GM12878 (cell line): ENCODE data around the gene COL26A1.
"Not testable (repeated sequence)": the region's sequence is repeated elsewhere in the genome, so short reads cannot be mapped to it uniquely, and the experiment has no call there.

Experiments used
- CEBPB ChIP-seq, 2 experiments: fragments of 150-350 bp in 1 of 2; IDR thresholded peaks; 2 replicates each; pipeline ENCODE4 v1.6.1; 2012 to 2014; ENCODE audit warnings: low read depth in 2 of 2, low read length in 2 of 2, borderline replicate concordance in 1 of 2, inconsistent platforms in 1 of 2
- CHD1 ChIP-seq: IDR thresholded peaks from 2 replicates; pipeline ENCODE4 v1.6.1; 2012; ENCODE audit warnings: low read depth, low read length, improper control_type of control experiment
- CREB1 ChIP-seq: IDR thresholded peaks from 2 replicates; pipeline ENCODE4 v1.6.1; 2012; ENCODE audit warnings: low read depth, mild to moderate bottlenecking, inconsistent platforms
- CTCF ChIP-seq, 3 experiments: IDR thresholded peaks in 2 of 3; conservative IDR thresholded peaks in 1 of 3; 2 replicates each; pipeline ENCODE4 v1.5.1; 2011; ENCODE audit warnings: low read depth in 3 of 3, low read length in 3 of 3, mild to moderate bottlenecking in 3 of 3, control low read depth in 2 of 3, moderate library complexity in 2 of 3, inconsistent platforms in 1 of 3, mixed read lengths in 1 of 3; ENCODE audit not compliant: control insufficient read depth in 2 of 3, insufficient read depth in 1 of 3; ENCODE audit errors: extremely low read depth in 1 of 3
- MXI1 ChIP-seq: fragments of 150-350 bp; IDR thresholded peaks from 2 replicates; pipeline ENCODE4 v1.6.1; 2011; ENCODE audit warnings: low read depth, mild to moderate bottlenecking, inconsistent platforms, low read length, improper control_type of control experiment
- NRF1 ChIP-seq: conservative IDR thresholded peaks from 2 replicates; pipeline ENCODE4 v1.6.1; 2011; ENCODE audit warnings: mild to moderate bottlenecking, low read depth, low read length, improper control_type of control experiment
- POLR2A ChIP-seq: IDR thresholded peaks from 2 replicates; pipeline ENCODE4 v1.6.1; 2011; ENCODE audit warnings: low read depth, mild to moderate bottlenecking, low read length
- RAD21 ChIP-seq: IDR thresholded peaks from 2 replicates; pipeline ENCODE4 v1.6.1; 2011; ENCODE audit warnings: mild to moderate bottlenecking, low read depth, low read length, moderate library complexity; ENCODE audit not compliant: insufficient read depth
- SREBF2 ChIP-seq: IDR thresholded peaks from 2 replicates; pipeline ENCODE4 v1.6.1; 2012; ENCODE audit warnings: mild to moderate bottlenecking, low read length
- SUZ12 ChIP-seq: fragments of 200-600 bp; sonication (generic); IDR thresholded peaks from one replicate; pipeline ENCODE4 v1.6.1; 2018; ENCODE audit warnings: antibody characterized with exemption, mild to moderate bottlenecking; ENCODE audit not compliant: unreplicated experiment
- ZSCAN29 ChIP-seq: fragments of 450-650 bp; IDR thresholded peaks from 2 replicates; pipeline ENCODE4 v1.6.1; 2017; ENCODE audit warnings: mild to moderate bottlenecking, moderate library complexity
- TF ChIP-seq, protein P1 (sequence below): fragments of 450-650 bp; IDR thresholded peaks from 2 replicates; pipeline ENCODE4 v1.6.1; 2017; ENCODE audit warnings: mild to moderate bottlenecking, moderate library complexity
- TF ChIP-seq, protein P2 (sequence below): fragments of 450-650 bp; IDR thresholded peaks from 2 replicates; pipeline ENCODE4 v1.6.1; 2017; ENCODE audit warnings: mild to moderate bottlenecking

DNA sequence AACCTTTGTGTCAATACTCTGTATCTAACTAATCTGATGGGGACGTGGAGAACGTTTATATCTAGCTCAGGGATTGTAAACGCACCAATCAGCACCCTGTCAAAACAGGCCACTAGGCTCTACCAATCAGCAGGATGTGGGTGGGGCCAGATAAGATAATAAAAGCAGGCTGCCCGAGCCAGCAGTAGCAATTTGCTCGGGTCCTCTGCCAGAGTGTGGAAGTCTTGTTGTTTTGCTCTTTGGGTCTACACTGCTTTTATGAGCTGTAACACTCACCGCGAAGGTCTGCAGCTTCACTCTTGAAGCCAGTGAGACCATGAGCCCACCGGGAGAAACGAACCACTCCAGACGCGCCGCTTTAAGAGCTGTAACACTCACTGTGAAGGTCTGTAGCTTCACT is 13.4 kb upstream of the COL26A1 start:
- not testable (repeated sequence) for TF ChIP-seq CEBPB (IDR thresholded peaks at IDR 0.05; ENCODE audit: borderline replicate concordance in 1 of 2, low read depth in 2 of 2, low read length in 2 of 2); CTCF (IDR thresholded peaks at IDR 0.05 in 2 of 3, conservative IDR thresholded peaks at IDR 0.05 in 1 of 3; ENCODE audit: control insufficient read depth in 2 of 3, extremely low read depth in 1 of 3, insufficient read depth in 1 of 3, low read depth in 3 of 3, low read length in 3 of 3); MXI1; POLR2A; SREBF2; CHD1; ZSCAN29; NRF1; RAD21; CREB1; SUZ12
- TF ChIP-seq, protein P1, sequence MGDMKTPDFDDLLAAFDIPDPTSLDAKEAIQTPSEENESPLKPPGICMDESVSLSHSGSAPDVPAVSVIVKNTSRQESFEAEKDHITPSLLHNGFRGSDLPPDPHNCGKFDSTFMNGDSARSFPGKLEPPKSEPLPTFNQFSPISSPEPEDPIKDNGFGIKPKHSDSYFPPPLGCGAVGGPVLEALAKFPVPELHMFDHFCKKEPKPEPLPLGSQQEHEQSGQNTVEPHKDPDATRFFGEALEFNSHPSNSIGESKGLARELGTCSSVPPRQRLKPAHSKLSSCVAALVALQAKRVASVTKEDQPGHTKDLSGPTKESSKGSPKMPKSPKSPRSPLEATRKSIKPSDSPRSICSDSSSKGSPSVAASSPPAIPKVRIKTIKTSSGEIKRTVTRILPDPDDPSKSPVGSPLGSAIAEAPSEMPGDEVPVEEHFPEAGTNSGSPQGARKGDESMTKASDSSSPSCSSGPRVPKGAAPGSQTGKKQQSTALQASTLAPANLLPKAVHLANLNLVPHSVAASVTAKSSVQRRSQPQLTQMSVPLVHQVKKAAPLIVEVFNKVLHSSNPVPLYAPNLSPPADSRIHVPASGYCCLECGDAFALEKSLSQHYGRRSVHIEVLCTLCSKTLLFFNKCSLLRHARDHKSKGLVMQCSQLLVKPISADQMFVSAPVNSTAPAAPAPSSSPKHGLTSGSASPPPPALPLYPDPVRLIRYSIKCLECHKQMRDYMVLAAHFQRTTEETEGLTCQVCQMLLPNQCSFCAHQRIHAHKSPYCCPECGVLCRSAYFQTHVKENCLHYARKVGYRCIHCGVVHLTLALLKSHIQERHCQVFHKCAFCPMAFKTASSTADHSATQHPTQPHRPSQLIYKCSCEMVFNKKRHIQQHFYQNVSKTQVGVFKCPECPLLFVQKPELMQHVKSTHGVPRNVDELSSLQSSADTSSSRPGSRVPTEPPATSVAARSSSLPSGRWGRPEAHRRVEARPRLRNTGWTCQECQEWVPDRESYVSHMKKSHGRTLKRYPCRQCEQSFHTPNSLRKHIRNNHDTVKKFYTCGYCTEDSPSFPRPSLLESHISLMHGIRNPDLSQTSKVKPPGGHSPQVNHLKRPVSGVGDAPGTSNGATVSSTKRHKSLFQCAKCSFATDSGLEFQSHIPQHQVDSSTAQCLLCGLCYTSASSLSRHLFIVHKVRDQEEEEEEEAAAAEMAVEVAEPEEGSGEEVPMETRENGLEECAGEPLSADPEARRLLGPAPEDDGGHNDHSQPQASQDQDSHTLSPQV: not testable (repeated sequence)
- TF ChIP-seq, protein P2, sequence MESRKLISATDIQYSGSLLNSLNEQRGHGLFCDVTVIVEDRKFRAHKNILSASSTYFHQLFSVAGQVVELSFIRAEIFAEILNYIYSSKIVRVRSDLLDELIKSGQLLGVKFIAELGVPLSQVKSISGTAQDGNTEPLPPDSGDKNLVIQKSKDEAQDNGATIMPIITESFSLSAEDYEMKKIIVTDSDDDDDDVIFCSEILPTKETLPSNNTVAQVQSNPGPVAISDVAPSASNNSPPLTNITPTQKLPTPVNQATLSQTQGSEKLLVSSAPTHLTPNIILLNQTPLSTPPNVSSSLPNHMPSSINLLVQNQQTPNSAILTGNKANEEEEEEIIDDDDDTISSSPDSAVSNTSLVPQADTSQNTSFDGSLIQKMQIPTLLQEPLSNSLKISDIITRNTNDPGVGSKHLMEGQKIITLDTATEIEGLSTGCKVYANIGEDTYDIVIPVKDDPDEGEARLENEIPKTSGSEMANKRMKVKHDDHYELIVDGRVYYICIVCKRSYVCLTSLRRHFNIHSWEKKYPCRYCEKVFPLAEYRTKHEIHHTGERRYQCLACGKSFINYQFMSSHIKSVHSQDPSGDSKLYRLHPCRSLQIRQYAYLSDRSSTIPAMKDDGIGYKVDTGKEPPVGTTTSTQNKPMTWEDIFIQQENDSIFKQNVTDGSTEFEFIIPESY: not testable (repeated sequence)
